ENCODE results near the gene SPIRE2. TPM values are rescaled to one million over a fixed set of nuclear protein-coding genes. Genes with fewer than 3 reads are reported as not detected.
"Not testable (repeated sequence)": the region's sequence is repeated elsewhere in the genome, so short reads cannot be mapped to it uniquely, and the experiment has no call there.

Gene SPIRE2
- total and polyA plus RNA-seq, 11 donors = 0.31 to 2.3 (median 1.3) TPM

DNA sequence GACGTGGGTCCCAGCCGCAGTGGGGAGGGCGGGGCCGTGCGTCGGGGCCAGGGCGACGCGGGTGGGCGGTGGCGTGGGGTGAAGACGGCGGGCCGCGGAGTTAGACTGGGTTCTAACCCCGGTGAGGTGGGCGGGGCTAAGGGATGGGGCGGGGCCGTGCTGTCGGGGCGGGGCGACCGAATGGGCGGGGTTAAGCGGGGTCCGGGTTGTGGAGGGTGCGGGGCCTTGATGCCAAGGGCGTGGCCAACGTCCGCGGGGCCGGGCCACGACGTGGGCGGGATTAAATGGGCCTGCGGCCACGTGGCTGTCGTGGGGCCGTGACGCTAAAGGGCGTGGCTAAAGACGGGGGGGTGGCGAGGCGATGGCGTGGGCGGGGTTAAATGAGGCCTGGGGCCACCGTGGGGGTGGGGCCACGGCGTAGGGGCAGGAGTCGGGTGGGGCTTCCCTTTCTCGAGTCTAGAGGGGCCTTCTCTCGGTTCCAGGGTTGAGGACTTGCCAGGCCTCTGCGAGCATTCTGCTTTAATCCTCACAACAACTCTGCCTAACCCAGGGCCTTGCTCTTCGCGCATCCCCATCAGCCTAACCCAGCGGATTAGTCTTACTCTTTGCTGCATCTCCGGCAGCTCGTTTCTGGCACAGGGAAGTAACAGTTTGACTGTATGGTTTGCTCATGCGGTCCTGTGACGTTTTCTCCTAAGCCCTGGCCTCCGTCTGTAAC, 45.9 kb downstream of the SPIRE2 start:
- Histone ChIP-seq H3K27me3 (no peaks in the 10 kb centered on the region), H3K36me3 (peaks cover 0 to 40% (median 33%) of the 10 kb centered on the region in 9 donors), H3K4me3 (peak overlapping the region; percentile 61 to 98 (median 84)), H3K9me3 (no peaks in the 10 kb centered on the region), H3K27ac (peak overlapping the region; percentile 91 to 100 (median 99)), H3K4me1 (peaks cover 0 to 24% (median 16%) of the 10 kb centered on the region in 12 donors)
- 4 to 8% (median 5%) methylated on average over 41 to 61 of the region's 61 CpGs for WGBS, 4 donors
- DNase-seq = peak; percentile 95 to 98 (median 96)
- TF ChIP-seq POLR2A (IDR thresholded peaks at IDR 0.05) = no peak
- intact Hi-C loops (cut with DNase I) = loop anchor here in 4 of 10 donors (5.0 to 10.0 kb wide), 4 partner anchors 43 to 172 kb away; partner anchors contain the start of genes MC1R (in 2 of the 4), SPATA2L (in 1 of the 4) and TUBB3 (in 1 of the 4)
- ATAC-seq = peak; percentile 86 to 94 (median 92)

DNA sequence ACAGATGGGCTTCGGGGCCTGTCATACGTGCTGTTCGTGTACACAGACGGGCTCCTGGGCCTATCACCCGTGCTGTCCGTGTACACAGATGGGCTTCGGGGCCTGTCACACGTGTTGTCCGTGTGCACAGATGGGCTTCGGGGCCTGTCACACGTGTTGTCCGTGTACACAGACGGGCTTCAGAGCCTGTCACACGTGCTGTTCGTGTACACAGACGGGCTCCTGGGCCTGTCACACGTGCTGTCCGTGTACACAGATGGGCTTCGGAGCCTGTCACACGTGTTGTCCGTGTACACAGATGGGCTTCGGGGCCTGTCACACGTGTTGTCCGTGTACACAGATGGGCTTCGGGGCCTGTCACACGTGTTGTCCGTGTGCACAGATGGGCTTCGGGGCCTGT, 50.8 kb downstream of the SPIRE2 start:
- peaks cover 0 to 86% (median 77%) of the 10 kb centered on the region in 9 donors for H3K36me3 ChIP-seq
- WGBS, 4 donors = 87 to 97% (median 95%) methylated on average over 20 to 28 of the region's 28 CpGs
- ATAC-seq = not testable (repeated sequence)

DNA sequence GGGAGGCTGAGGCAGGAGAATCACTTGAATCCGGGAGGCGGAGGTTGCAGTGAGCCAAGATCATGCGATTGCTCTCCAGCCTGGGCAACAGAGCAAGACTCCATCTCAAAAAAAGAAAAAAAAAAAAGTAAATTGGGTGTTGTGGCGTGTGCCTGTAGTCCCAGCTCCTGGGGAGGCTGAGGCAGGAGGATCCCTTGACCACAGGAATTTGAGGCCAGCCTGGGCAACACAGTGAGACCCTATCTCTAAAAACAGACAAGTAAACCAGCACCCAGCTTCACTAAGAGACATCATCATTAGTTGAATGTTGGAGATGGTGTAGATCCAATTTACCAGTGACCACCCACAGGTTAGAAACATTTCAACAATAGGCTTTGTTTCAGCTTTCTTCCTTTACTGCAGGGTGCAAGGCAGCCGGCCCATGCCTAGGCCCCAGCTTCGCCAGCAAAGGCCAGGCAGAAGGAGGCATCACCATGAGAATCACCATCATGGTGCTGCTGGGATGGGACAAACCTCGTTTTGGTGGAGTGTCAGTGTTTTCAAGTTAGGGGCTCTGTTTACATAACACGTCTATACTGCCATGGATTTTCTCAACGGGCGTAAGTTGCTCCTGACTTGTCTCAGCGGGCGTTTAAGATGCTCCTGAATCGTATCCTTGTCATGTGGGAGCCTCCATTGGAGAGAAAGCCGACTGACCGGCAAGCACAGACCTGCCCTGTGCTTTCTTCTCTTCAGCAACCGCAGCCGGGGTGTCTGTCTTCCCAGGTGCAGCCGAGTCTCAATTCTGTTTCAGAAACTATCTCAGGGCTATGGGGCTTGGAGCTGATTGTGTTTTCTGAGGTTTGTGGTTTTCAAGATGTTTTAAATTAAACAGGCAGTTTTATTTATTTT, 52.4 kb downstream of the SPIRE2 start:
- intact Hi-C loops (cut with DNase I) = no loop called here
- Histone ChIP-seq H3K27me3 (no peaks in the 10 kb centered on the region), H3K4me1 (peaks cover 0 to 4% (median 0%) of the 10 kb centered on the region in 12 donors), H3K4me3 (no peak overlapping the region), H3K27ac (no peak overlapping the region), H3K36me3 (peaks cover 0 to 89% (median 83%) of the 10 kb centered on the region in 9 donors), H3K9me3 (no peaks in the 10 kb centered on the region)
- TF ChIP-seq POLR2A (IDR thresholded peaks at IDR 0.05) = no peak
- ATAC-seq (no peak), DNase-seq (peak in 1 of 5 donors; percentile 10)
- 86 to 93% (median 91%) methylated on average over 17 to 18 of the region's 18 CpGs for WGBS, 4 donors

More for the DNA sequence above, 50.8 kb downstream of the SPIRE2 start:
- peaks cover 0 to 14% (median 8%) of the 10 kb centered on the region in 12 donors for H3K4me1 ChIP-seq
- not testable (repeated sequence) for DNase-seq, H3K4me3 ChIP-seq, H3K27ac ChIP-seq, H3K9me3 ChIP-seq, H3K27me3 ChIP-seq
- intact Hi-C loops (cut with DNase I) = loop anchor here in 2 of 10 donors (10.0 kb wide), 2 partner anchors 46 to 96 kb away; partner anchors contain the start of gene TUBB3 (in 1 of the 2)

DNA sequence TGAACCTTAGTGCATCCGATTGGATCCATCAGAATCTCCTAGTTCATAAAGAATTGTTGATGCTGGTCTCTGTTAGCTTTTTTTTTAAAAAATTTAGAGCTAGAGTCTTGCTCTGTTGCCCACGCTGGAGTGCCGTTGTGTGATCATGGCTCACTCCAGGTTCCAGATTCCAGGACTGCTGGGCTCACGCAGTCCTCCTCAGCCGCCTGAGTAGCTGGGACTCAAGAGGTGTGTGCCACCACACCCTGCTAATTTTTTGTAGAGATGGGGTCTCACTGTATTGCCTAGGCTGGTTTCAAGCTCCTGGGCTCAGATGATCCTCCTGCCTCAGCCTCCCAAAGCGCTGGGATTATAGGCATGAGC, 53.1 kb downstream of the SPIRE2 start:
- TF ChIP-seq POLR2A (IDR thresholded peaks at IDR 0.05) = no peak
- TF ChIP-seq, protein P1, sequence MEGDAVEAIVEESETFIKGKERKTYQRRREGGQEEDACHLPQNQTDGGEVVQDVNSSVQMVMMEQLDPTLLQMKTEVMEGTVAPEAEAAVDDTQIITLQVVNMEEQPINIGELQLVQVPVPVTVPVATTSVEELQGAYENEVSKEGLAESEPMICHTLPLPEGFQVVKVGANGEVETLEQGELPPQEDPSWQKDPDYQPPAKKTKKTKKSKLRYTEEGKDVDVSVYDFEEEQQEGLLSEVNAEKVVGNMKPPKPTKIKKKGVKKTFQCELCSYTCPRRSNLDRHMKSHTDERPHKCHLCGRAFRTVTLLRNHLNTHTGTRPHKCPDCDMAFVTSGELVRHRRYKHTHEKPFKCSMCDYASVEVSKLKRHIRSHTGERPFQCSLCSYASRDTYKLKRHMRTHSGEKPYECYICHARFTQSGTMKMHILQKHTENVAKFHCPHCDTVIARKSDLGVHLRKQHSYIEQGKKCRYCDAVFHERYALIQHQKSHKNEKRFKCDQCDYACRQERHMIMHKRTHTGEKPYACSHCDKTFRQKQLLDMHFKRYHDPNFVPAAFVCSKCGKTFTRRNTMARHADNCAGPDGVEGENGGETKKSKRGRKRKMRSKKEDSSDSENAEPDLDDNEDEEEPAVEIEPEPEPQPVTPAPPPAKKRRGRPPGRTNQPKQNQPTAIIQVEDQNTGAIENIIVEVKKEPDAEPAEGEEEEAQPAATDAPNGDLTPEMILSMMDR (IDR thresholded peaks at IDR 0.05) = no peak
- 91 to 94% (median 92%) methylated on average over 6 of the region's 6 CpGs for WGBS, 4 donors
- Histone ChIP-seq H3K36me3 (peaks cover 0 to 89% (median 83%) of the 10 kb centered on the region in 9 donors), H3K4me3 (no peak overlapping the region), H3K27me3 (no peaks in the 10 kb centered on the region), H3K9me3 (no peaks in the 10 kb centered on the region), H3K4me1 (peaks cover 0 to 2% (median 0%) of the 10 kb centered on the region in 12 donors), H3K27ac (no peak overlapping the region)
- intact Hi-C loops (cut with DNase I) = no loop called here
- DNase-seq (no peak), ATAC-seq (no peak)

DNA sequence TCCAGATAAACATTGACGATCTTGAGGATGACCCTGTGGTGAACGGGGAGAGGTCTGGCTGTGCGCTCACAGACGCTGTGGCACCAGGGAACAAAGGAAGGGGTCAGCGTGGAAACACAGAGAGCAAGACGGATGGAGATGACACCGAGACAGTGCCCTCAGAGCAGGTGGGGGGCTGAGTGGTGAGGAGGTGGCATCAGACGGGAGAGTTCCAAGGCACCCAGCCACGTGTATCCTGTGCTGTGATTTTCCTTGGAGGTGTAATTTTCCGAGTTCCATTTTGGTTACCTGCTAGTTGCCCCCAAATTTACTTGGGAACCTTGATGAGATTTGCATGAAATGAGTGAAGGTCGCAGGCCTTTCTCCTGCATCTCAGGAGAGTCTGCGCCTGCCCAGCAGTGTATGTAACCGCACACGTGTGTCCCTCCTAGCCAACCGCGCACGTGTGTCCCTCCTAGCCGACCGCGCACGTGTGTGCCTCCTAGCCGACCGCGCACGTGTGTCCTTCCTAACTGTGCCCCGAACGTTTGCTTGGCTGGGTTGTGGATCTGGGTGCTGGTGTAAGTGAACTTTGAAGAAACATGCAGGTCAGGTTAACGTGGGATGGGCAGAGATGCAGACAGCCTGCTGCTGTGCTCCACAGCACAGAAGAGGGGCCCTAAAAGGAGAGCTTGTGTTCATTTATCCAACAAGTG, 55.2 kb downstream of the SPIRE2 start:
- Histone ChIP-seq H3K4me3 (no peak overlapping the region), H3K27ac (no peak overlapping the region), H3K36me3 (peaks cover 0 to 93% (median 89%) of the 10 kb centered on the region in 9 donors), H3K9me3 (no peaks in the 10 kb centered on the region), H3K27me3 (no peaks in the 10 kb centered on the region), H3K4me1 (no peaks in the 10 kb centered on the region)
- DNase-seq = no peak
- WGBS, 4 donors = 88 to 92% (median 91%) methylated on average over 28 of the region's 28 CpGs
- intact Hi-C loops (cut with DNase I) = no loop called here
- ATAC-seq = no peak
- TF ChIP-seq, protein P1 (IDR thresholded peaks at IDR 0.05) = no peak
- no peak for TF ChIP-seq POLR2A (IDR thresholded peaks at IDR 0.05)
